ENCODE measurements around the gene HSPB8.
A peak's percentile ranks its signal among the peaks of the same experiment; 100 is the strongest.
"Not testable (repeated sequence)": the region's sequence is repeated elsewhere in the genome, so short reads cannot be mapped to it uniquely, and the experiment has no call there.

The HSPB8 gene

GRCh38 chr12:119204671-119205285 is 26.0 kb downstream of the HSPB8 start:
- no peak for FAIRE-seq
- DNase-seq (ENCODE audit: low spot score) = no peak

DNA sequence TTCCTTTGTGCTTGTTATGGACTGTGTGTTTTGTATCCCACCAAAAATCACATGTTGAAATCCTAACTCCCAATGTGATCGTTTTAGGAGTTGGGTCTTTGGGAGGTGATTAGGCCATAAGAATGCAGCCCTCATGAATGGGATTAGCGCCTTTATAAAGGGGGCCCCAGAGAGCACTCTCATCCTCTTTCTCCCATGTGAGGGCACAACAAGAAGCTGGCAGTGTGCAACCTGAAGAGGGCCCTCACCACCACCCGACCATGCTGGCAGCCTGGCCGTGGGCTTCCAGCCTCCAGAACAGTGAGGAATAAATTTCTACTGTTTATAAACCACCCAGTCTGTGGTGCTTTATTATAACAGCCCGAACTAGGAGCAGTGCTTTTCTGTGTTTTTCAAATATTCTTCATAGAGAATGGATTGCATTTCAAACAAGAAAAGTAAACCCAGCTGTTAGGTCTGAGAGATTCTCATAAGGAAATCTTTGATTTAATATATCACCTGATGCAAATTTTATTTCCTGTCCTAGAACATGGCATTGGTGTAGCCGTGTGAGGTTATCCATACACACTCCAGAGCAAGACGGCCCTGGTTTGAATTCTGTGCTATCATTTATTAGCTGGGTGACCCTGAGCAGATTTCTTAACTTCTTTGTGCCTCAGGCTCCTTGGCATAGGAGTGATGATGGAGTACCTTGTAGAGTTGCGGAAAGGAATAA is 27.8 kb downstream of the HSPB8 start:
- no peak for DNase-seq (ENCODE audit: low spot score)
- no peak for FAIRE-seq

DNA sequence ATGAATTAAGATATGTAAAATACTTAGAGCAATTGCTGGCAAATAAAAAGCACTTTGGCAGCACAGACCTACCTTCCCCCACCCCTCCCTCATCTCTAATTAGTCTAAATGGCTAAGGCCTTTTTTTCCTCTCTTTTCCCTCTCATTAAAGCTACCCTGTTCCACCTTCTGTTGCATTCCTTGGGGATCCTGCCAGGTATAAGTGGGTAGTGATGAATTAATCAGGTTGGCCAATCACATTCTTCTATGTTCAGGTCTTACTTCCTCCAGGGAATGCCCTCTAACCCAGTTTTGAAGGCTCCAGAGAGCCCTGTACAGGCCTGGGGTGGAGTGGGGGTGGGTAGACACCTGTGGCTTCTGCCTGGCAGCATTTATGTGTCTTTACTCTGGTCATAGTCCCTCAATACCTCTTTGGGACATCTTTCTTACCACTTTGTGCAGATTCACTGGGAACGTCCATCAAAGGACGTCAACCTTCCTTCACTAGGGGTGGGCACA is 28.4 kb downstream of the HSPB8 start:
- FAIRE-seq = no peak
- no peak for DNase-seq (ENCODE audit: low spot score)

DNA sequence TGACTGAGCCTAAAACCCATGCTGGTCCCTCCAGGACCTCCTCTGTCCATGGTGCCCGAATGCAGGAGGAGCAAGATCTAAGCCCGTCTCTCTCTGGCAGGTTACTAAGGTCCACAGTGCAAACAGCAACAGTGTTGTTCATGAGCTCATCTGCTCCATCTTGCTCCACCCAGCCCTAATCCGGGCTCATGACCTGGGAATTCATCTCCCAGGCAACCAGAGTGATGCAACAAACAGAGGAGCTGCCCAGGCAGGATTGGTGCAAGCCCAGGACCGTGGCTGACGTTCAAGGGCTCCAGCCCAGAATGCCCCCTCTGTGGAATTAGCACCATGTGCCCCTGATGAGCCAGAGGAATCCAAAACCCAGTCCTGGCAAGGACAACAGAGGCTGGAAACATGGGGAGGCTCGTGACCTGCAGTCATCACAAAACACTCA is 29.9 kb downstream of the HSPB8 start:
- FAIRE-seq (no peak), DNase-seq (ENCODE audit: low spot score) (peak; percentile 29)

- no peak for FAIRE-seq
- no peak for DNase-seq (ENCODE audit: low spot score)
These were observed 33.2 kb downstream of the HSPB8 start for GRCh38 chr12:119211884-119212283.

- FAIRE-seq (no peak), DNase-seq (ENCODE audit: low spot score) (no peak)
These were observed 37.4 kb downstream of the HSPB8 start for GRCh38 chr12:119216084-119216483.

GRCh38 chr12:119218875-119219274 is 40.1 kb downstream of the HSPB8 start:
- DNase-seq (ENCODE audit: low spot score); FAIRE-seq: not testable (repeated sequence)

DNA sequence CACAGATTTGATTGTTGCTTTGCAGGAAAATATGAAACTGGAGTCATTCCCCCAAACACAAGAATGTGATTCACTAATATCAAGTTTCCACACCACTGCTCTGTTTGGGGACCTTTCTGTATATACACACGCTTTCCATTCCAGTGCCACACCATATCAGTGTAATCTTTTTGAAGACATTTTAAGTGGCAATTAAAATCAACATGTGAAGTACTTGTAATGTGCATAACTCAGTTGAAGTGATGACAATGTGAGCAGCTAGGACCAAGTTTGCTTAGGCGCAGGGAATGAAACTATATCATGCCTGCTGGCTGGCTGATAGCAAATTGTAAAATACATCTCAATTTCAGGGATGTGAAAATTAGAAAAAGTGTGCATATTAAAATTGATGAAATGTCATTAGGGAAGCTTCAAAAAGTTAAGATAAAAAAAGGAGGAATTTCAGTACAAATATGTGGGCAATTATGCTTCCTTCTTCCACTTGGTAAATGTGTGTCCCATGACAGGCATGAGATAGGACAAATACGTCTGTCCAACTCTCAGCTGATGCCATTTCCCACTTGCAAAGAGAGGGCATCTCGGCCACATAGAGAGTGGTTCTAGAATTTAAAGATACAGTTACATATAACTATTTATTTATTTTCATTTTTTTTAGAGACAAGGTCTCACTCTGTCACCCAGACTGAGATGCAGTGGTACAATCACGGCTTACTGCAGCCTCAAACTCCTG is 43.7 kb downstream of the HSPB8 start:
- DNase-seq (ENCODE audit: low spot score) (no peak), FAIRE-seq (no peak)

GRCh38 chr12:119225454-119225853 is 46.7 kb downstream of the HSPB8 start:
- FAIRE-seq (no peak), DNase-seq (ENCODE audit: low spot score) (no peak)

- FAIRE-seq (no peak), DNase-seq (ENCODE audit: low spot score) (peak; percentile 15)
These were observed 48.6 kb downstream of the HSPB8 start for GRCh38 chr12:119227292-119227691.

- no peak for FAIRE-seq
- no peak for DNase-seq (ENCODE audit: low spot score)
These were observed 50.5 kb downstream of the HSPB8 start for GRCh38 chr12:119229205-119229604.

- DNase-seq (ENCODE audit: low spot score) (peak; percentile 78), FAIRE-seq (no peak)
These were observed 51.1 kb downstream of the HSPB8 start for GRCh38 chr12:119229837-119230236.

GRCh38 chr12:119230807-119231206 is 52.1 kb downstream of the HSPB8 start:
- DNase-seq (ENCODE audit: low spot score) (no peak), FAIRE-seq (no peak)

DNA sequence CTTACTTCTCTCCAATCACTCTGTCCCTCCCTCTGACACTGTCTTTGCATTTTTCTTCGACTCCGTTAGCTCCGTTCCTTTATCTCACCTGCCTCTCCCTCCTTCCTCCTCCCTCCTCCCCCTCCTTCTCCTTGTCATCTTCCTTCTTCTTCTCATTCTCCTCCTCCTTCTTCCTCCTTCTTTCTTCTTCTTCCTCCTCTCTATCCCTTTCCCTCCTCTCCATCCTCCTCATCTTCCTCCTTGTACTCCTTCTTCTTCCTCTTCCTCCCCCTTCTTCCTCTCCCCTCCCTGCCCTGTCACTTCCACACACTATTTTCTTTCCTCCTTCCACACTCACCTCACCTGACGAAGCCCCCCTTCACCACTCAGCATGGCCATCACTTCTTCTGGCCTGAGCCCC is 53.0 kb downstream of the HSPB8 start:
- FAIRE-seq = no peak

GRCh38 chr12:119235197-119235751 is 56.5 kb downstream of the HSPB8 start:
- DNase-seq (ENCODE audit: low spot score) (no peak), FAIRE-seq (no peak)

More for the DNA sequence above, 53.0 kb downstream of the HSPB8 start:
- no peak for DNase-seq (ENCODE audit: low spot score)

DNA sequence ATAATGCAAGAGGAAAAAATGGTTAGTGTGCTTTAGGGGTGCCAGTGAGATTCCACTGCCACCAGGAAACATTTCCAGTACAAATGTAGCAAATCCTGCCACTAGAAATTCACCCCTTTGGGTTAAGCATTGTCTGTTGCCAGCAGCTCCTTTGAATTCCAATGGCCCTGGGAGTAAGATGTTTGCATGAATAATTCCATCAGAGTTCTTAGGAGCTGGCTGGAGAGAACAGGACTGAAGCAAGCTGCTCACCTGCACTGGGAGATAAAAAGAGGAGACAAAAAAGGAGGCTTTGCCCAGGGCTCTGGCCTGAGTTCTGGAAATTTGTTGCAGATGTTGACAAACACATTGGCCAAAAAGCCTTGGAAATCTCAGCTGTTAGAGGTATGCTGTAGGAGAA is 57.6 kb downstream of the HSPB8 start:
- DNase-seq (ENCODE audit: low spot score) (no peak), FAIRE-seq (no peak)

DNA sequence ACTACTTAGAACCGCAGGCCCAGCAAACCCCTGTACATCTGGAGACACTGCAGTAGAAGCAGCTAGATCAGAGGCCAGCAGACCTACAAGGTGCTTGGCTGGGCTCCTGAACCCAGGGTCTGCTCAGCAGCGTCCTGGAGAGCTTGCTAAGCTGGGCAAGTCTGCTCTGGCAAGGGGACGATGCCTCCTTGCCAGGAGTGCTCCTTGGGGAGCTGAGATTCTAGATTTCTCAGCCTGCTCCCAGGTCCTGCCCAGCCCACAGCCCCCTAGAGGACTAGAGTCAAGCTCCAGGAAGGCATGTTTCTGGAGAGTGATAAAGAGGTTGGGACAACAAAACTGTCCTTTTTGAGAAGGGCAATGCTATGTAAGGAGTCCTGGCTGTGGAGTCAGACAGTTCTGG is 60.3 kb downstream of the HSPB8 start:
- DNase-seq (ENCODE audit: low spot score) = no peak
- FAIRE-seq = no peak

- no peak for FAIRE-seq
- DNase-seq (ENCODE audit: low spot score) = no peak
These were observed 62.3 kb downstream of the HSPB8 start for GRCh38 chr12:119241049-119241448.

DNA sequence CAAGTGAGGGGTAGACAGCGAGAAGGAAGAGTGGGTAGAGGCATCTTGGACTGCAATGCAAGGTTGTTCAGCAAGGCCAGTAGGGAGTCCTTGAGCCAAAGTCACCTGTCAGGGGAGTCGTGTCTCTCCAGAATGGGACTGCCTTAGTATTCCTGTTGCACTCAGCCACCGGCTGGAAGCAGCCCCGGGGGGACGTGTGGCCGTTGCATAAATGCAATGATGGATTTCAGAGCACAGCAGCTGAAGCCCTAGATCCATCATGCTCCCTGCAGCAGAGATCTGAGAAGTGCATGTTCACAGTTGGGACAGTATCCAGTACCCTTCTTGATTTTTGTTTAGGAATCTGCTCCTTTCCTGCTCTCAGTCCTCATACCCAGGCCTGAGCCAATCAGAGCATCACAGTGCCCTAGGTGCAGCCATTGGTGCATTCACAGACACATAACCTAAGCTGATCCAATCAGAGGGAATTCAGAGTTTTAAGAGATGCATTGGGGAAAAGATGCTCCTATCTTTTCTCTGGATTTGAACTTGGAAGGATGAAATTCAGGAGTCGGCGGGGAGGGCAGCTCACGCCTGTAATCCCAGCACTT is 62.9 kb downstream of the HSPB8 start:
- no peak for FAIRE-seq

More for the DNA sequence above, 62.9 kb downstream of the HSPB8 start:
- no peak for DNase-seq (ENCODE audit: low spot score)
